ENCODE data around the gene LSM5.
"Not testable (repeated sequence)": the region's sequence is repeated elsewhere in the genome, so short reads cannot be mapped to it uniquely, and the experiment has no call there.

The LSM5 gene

GRCh38 chr7:32502728-32503127 is 12.5 kb upstream of the LSM5 start:
- DNase-seq, result peak; percentile 83

- peak; percentile 23 for DNase-seq
Measured at GRCh38 chr7:32501522-32501921, 11.3 kb upstream of the LSM5 start.

- peak; percentile 90 for DNase-seq
Measured at GRCh38 chr7:32500922-32501341, 10.8 kb upstream of the LSM5 start.

- not testable (repeated sequence) for DNase-seq
Measured at GRCh38 chr7:32500216-32500615, 10.0 kb upstream of the LSM5 start.

GRCh38 chr7:32499755-32500154 is 9.6 kb upstream of the LSM5 start:
- DNase-seq, result not testable (repeated sequence)

GRCh38 chr7:32496052-32496813 is 6.1 kb upstream of the LSM5 start:
- DNase-seq, result peak; percentile 23

- peak; percentile 96 for DNase-seq
Measured at GRCh38 chr7:32495298-32496051, 5.3 kb upstream of the LSM5 start, which contains the start of gene AVL9. Gene AVL9, plus strand, starts transcription at chr7:32495489. Its CDS starts 221 bp downstream, at chr7:32495710.

GRCh38 chr7:32494946-32495297 is 4.7 kb upstream of the LSM5 start:
- DNase-seq, result no peak

- no peak for DNase-seq
Measured at GRCh38 chr7:32489788-32490126, 423 bp downstream of the LSM5 start.

- DNase-seq, result no peak
Measured at GRCh38 chr7:32481921-32482320, 8.3 kb downstream of the LSM5 start.

- no peak for DNase-seq
Measured at GRCh38 chr7:32481176-32481575, 9.0 kb downstream of the LSM5 start.

- peak; percentile 38 for DNase-seq
Measured at GRCh38 chr7:32479574-32480200, 10.5 kb downstream of the LSM5 start.

- no peak for DNase-seq
Measured at GRCh38 chr7:32477649-32477980, 12.6 kb downstream of the LSM5 start.

GRCh38 chr7:32476816-32477648 is 13.1 kb downstream of the LSM5 start:
- no peak for DNase-seq

GRCh38 chr7:32474008-32474407 is 16.2 kb downstream of the LSM5 start:
- DNase-seq, result no peak

GRCh38 chr7:32472015-32472414 is 18.2 kb downstream of the LSM5 start:
- no peak for DNase-seq

GRCh38 chr7:32470871-32471270 is 19.3 kb downstream of the LSM5 start:
- no peak for DNase-seq

- not testable (repeated sequence) for DNase-seq
Measured at GRCh38 chr7:32470004-32470403, 20.2 kb downstream of the LSM5 start.

- DNase-seq, result not testable (repeated sequence)
Measured at GRCh38 chr7:32464641-32465416, 25.4 kb downstream of the LSM5 start.

GRCh38 chr7:32462977-32463376 is 27.2 kb downstream of the LSM5 start:
- DNase-seq, result no peak

GRCh38 chr7:32462451-32462850 is 27.7 kb downstream of the LSM5 start:
- no peak for DNase-seq

- DNase-seq, result no peak
Measured at GRCh38 chr7:32461484-32461883, 28.7 kb downstream of the LSM5 start.

Measured in inflammatory macrophage treated with lipopolysaccharide for 4 hours (primary cell).